Thyroid gland (tissue), 4 donors: ENCODE measurements around the gene SUGCT.

Source experiments
- CTCF ChIP-seq, 6 experiments: fragments of 200-600 bp in 3 of 6; fragments of 450-650 bp in 3 of 6; sonication (generic) in 3 of 6; IDR thresholded peaks; one replicate each; pipeline ENCODE4 v1.5.1; 2016 to 2019; ENCODE audit warnings: antibody characterized with exemption in 6 of 6, mild to moderate bottlenecking in 2 of 6, inconsistent platforms in 1 of 6, moderate library complexity in 1 of 6
- POLR2A ChIP-seq, 2 donors: fragments of 450-650 bp; IDR thresholded peaks; one replicate each; pipeline ENCODE4 v1.6.1; 2017; ENCODE audit warnings: antibody characterized with exemption in 2 of 2, mild to moderate bottlenecking in 2 of 2, moderate library complexity in 1 of 2

GRCh38 chr7:40711706-40712105 is 576.9 kb downstream of the SUGCT start:
- TF ChIP-seq POLR2A (IDR thresholded peaks at IDR 0.05) (no peak), CTCF (IDR thresholded peaks at IDR 0.05) (no peak)
